CD4-positive, alpha-beta T cell treated with Interleukin-21 for 1 hour (primary cell): ENCODE measurements around the gene KRTAP21-1.
"Not testable (repeated sequence)": the region's sequence is repeated elsewhere in the genome, so short reads cannot be mapped to it uniquely, and the experiment has no call there.

Source experiments
- DNase-seq: peaks from one replicate; pipeline ENCODE4 v3.0.0-alpha.2; 2020

KRTAP21-1 gene

GRCh38 chr21:30755328-30755727 lies at the start of gene KRTAP21-1:
TSS of gene KRTAP21-1 (minus strand) at chr21:30755428. CDS start at chr21:30755378, 50 bp downstream.
- not testable (repeated sequence) for DNase-seq

GRCh38 chr21:30800605-30801004 lies 45.4 kb upstream of the KRTAP21-1 start:
- no peak for DNase-seq

GRCh38 chr21:30793581-30794314 lies 38.5 kb upstream of the KRTAP21-1 start:
- no peak for DNase-seq

- DNase-seq, result no peak
Measured at GRCh38 chr21:30779249-30779648, 24.0 kb upstream of the KRTAP21-1 start.

- no peak for DNase-seq
Measured at GRCh38 chr21:30769724-30770431, 14.7 kb upstream of the KRTAP21-1 start.

- DNase-seq, result no peak
Measured at GRCh38 chr21:30760776-30761175, 5.5 kb upstream of the KRTAP21-1 start.

GRCh38 chr21:30758306-30758705 lies 3.1 kb upstream of the KRTAP21-1 start:
- no peak for DNase-seq

- DNase-seq, result no peak
Measured at GRCh38 chr21:30747159-30747558, 8.1 kb downstream of the KRTAP21-1 start, which contains the start of gene KRTAP21-2. TSS of gene KRTAP21-2 (minus strand) at chr21:30747259. CDS start at chr21:30747202, 57 bp downstream.

GRCh38 chr21:30740462-30740861 lies 14.8 kb downstream of the KRTAP21-1 start:
- no peak for DNase-seq

GRCh38 chr21:30733026-30733425 lies 22.2 kb downstream of the KRTAP21-1 start:
- no peak for DNase-seq

- no peak for DNase-seq
Measured at GRCh38 chr21:30726726-30727125, 28.5 kb downstream of the KRTAP21-1 start.

GRCh38 chr21:30719401-30719800 lies 35.8 kb downstream of the KRTAP21-1 start:
- DNase-seq, result no peak

GRCh38 chr21:30718239-30718909 lies 36.9 kb downstream of the KRTAP21-1 start, which contains the start of gene KRTAP21-3:
TSS of gene KRTAP21-3 (minus strand) at chr21:30718777. CDS start at chr21:30718759, 18 bp downstream.
- no peak for DNase-seq

GRCh38 chr21:30717105-30717504 lies 38.1 kb downstream of the KRTAP21-1 start:
- no peak for DNase-seq

GRCh38 chr21:30714946-30715345 lies 40.3 kb downstream of the KRTAP21-1 start:
- DNase-seq, result no peak

- no peak for DNase-seq
Measured at GRCh38 chr21:30714456-30714855, 40.8 kb downstream of the KRTAP21-1 start.

- DNase-seq, result no peak
Measured at GRCh38 chr21:30713766-30714165, 41.5 kb downstream of the KRTAP21-1 start.

GRCh38 chr21:30710499-30710898 lies 44.7 kb downstream of the KRTAP21-1 start:
- no peak for DNase-seq

- no peak for DNase-seq
Measured at GRCh38 chr21:30707409-30707808, 47.8 kb downstream of the KRTAP21-1 start.
